Endothelial cell of umbilical vein (primary cell): ENCODE measurements around the gene DDX55. TPM values are rescaled to one million over a fixed set of nuclear protein-coding genes. Genes with fewer than 3 reads are reported as not detected.

Experiments used
- BruUV-seq: library from RNA; stranded (reverse); fragments of 400-500 nt; replicated peaks from 2 replicates; lab custom pipeline; 2021; lab: Mats Ljungman, UMichigan
- CTCF ChIA-PET: fragments of 300-600, 350-600 bp; sonication (Branson Sonifier 250); formaldehyde crosslinking; loops from one replicate; lab custom pipeline; 2021; ENCODE audit warnings: antibody characterized with exemption, inconsistent platforms; lab: Charles Lee
- POLR2A ChIA-PET: fragments of 300-600, 350-600 bp; sonication (Branson Sonifier 250); formaldehyde crosslinking; loops from one replicate; lab custom pipeline; 2021; ENCODE audit warnings: antibody characterized with exemption, inconsistent platforms; lab: Charles Lee
- DNase-seq: peaks from one replicate; pipeline ENCODE4 v3.0.0-alpha.2; 2011; ENCODE audit warnings: low read depth, low spot score
- FAIRE-seq: peaks from 2 replicates; lab custom pipeline; 2011; peaks lifted over from hg19 to GRCh38; lab: Jason Lieb, UNC
- H2AFZ ChIP-seq: 2 replicates; pipeline ENCODE4 v1.6.0; 2012; ENCODE audit warnings: low read depth, low read length, control low read depth, inconsistent platforms
- H3K27ac ChIP-seq: 2 replicates; pipeline ENCODE4 v1.5.1; 2011; ENCODE audit warnings: low read depth, mild to moderate bottlenecking, control low read depth, low read length, moderate library complexity; ENCODE audit not compliant: insufficient read depth
- H3K27me3 ChIP-seq, 2 experiments: 2 replicates each; pipeline versions ENCODE4 v1.6.0 to v1.6.1; 2011; ENCODE audit warnings: low read length in 2 of 2, mixed read lengths in 1 of 2; ENCODE audit not compliant: control insufficient read depth in 2 of 2, insufficient read depth in 2 of 2
- H3K36me3 ChIP-seq, 2 experiments: 2 replicates in 1 of 2; 3 replicates in 1 of 2; pipeline ENCODE4 v1.5.1; 2011; ENCODE audit warnings: low read length in 2 of 2, mild to moderate bottlenecking in 1 of 2, moderate library complexity in 1 of 2; ENCODE audit not compliant: control insufficient read depth in 2 of 2, insufficient read depth in 2 of 2; ENCODE audit errors: extremely low read depth in 1 of 2
- H3K4me1 ChIP-seq: 3 replicates; pipeline ENCODE4 v1.5.1; 2011; ENCODE audit warnings: mild to moderate bottlenecking, low read length; ENCODE audit not compliant: control insufficient read depth, insufficient read depth; ENCODE audit errors: extremely low read depth
- H3K4me2 ChIP-seq: 2 replicates; pipeline ENCODE4 v1.6.1; 2011; ENCODE audit warnings: low read length, control low read depth, mixed read lengths; ENCODE audit not compliant: insufficient read depth
- H3K4me3 ChIP-seq, 3 experiments: fragments of 200-600 bp in 1 of 3; sonication (generic), shearing (Covaris generic) in 1 of 3; replicated peaks in 1 of 3; 2 replicates each; pipeline ENCODE4 v1.5.1; 2011 to 2016; ENCODE audit warnings: control low read depth in 3 of 3, low read length in 3 of 3, mild to moderate bottlenecking in 2 of 3, inconsistent platforms in 1 of 3, low read depth in 1 of 3, moderate library complexity in 1 of 3; ENCODE audit not compliant: insufficient read depth in 1 of 3
- H3K79me2 ChIP-seq: 2 replicates; pipeline ENCODE4 v1.6.0; 2012; ENCODE audit warnings: low read length, inconsistent platforms; ENCODE audit not compliant: control insufficient read depth, insufficient read depth
- H3K9ac ChIP-seq: replicated peaks from 2 replicates; pipeline ENCODE3; 2011; ENCODE audit warnings: low read length, control low read depth; ENCODE audit not compliant: insufficient read depth; ENCODE audit errors: extremely low read depth
- H3K9me1 ChIP-seq: replicated peaks from 3 replicates; pipeline ENCODE4 v1.6.0; 2011; ENCODE audit warnings: mild to moderate bottlenecking, low read length; ENCODE audit not compliant: control insufficient read depth, insufficient read depth; ENCODE audit errors: extremely low read depth
- H3K9me3 ChIP-seq: replicated peaks from 2 replicates; pipeline ENCODE4 v1.5.1; 2012; ENCODE audit warnings: low read length, inconsistent platforms; ENCODE audit not compliant: control insufficient read depth, insufficient read depth
- H4K20me1 ChIP-seq: replicated peaks from 2 replicates; pipeline ENCODE3; 2011; ENCODE audit warnings: mild to moderate bottlenecking, low read length; ENCODE audit not compliant: control insufficient read depth, insufficient read depth; ENCODE audit errors: extremely low read depth
- EZH2 ChIP-seq: IDR thresholded peaks from 2 replicates; pipeline ENCODE4 v1.6.1; 2012; ENCODE audit warnings: borderline replicate concordance, low read depth, mild to moderate bottlenecking, moderate library complexity, low read length, inconsistent platforms; ENCODE audit not compliant: severe bottlenecking
- FOS ChIP-seq: IDR thresholded peaks from 2 replicates; pipeline ENCODE4 v1.6.1; 2011; ENCODE audit warnings: mild to moderate bottlenecking, low read length, moderate library complexity, borderline replicate concordance; ENCODE audit not compliant: insufficient read depth
- GATA2 ChIP-seq: IDR thresholded peaks from 2 replicates; pipeline ENCODE4 v1.7.0; 2011; ENCODE audit warnings: low read depth, mild to moderate bottlenecking, moderate library complexity, mixed read lengths, low read length; ENCODE audit not compliant: insufficient read length, insufficient read depth
- JUN ChIP-seq: IDR thresholded peaks from 2 replicates; pipeline ENCODE4 v1.6.1; 2011; ENCODE audit warnings: borderline replicate concordance, low read depth; ENCODE audit not compliant: insufficient read length, insufficient read depth
- MYC ChIP-seq: IDR thresholded peaks from one replicate; pipeline ENCODE4 v1.6.1; 2011; ENCODE audit warnings: mild to moderate bottlenecking, low read depth, low read length
- POLR2A ChIP-seq: IDR thresholded peaks from 2 replicates; pipeline ENCODE4 v1.6.1; 2012; ENCODE audit warnings: low read depth, mild to moderate bottlenecking, control low read depth, low read length
- POLR2AphosphoS5 ChIP-seq: IDR thresholded peaks from 2 replicates; pipeline ENCODE4 v1.6.1; 2012; ENCODE audit warnings: low read depth, mild to moderate bottlenecking, control low read depth, low read length, moderate library complexity; ENCODE audit not compliant: insufficient read depth
- dilution Hi-C: fragments of 300-500 bp; cut with MboI; formaldehyde crosslinking; loops from one replicate; pipeline ENCODE4 v1.15.0; 2019; ENCODE audit warnings: low sequenced_read_pairs; ENCODE audit not compliant: extremely low pct_ligation_motif_present
- intact Hi-C: fragments of 100-400 bp; cut with micrococcal nuclease; formaldehyde crosslinking; loops from one replicate; pipeline ENCODE4 v1.10.0; 2022
- polyA plus RNA-seq, 4 experiments: library from polyadenylated mRNA; depleted of rRNA in 3 of 4; stranded (reverse) in 3 of 4; unstranded in 1 of 4; fragments of >200 nt; gene quantifications; 2 replicates each; pipeline versions ENCODE4 v1.2.1 to v1.2.3, GENCODE V29; 2011 to 2012; ENCODE audit warnings: missing spikeins in 1 of 4
- total RNA-seq: library from RNA; stranded (reverse); gene quantifications from 2 replicates; pipeline ENCODE4 v1.2.3, GENCODE V29; 2021
- TF ChIP-seq, protein P1 (sequence below): IDR thresholded peaks from 2 replicates; pipeline ENCODE4 v1.6.1; 2011; ENCODE audit not compliant: insufficient read depth, insufficient read length
- TF ChIP-seq, protein P2 (sequence below), 2 donors: IDR thresholded peaks; 1 replicate in 1 of 2; 2 replicates in 1 of 2; pipeline ENCODE4 v1.5.1; 2011; ENCODE audit warnings: low read length in 2 of 2, mild to moderate bottlenecking in 2 of 2, moderate library complexity in 2 of 2, control low read depth in 1 of 2, inconsistent platforms in 1 of 2, low read depth in 1 of 2; ENCODE audit not compliant: insufficient read depth in 1 of 2; ENCODE audit errors: extremely low read depth in 1 of 2

Gene DDX55
- total and polyA plus RNA-seq, 2 donors (not counting 3 experiments of a cell fraction or from before 2014, with no cell fraction given), result 17.8 to 25.9 TPM

DNA sequence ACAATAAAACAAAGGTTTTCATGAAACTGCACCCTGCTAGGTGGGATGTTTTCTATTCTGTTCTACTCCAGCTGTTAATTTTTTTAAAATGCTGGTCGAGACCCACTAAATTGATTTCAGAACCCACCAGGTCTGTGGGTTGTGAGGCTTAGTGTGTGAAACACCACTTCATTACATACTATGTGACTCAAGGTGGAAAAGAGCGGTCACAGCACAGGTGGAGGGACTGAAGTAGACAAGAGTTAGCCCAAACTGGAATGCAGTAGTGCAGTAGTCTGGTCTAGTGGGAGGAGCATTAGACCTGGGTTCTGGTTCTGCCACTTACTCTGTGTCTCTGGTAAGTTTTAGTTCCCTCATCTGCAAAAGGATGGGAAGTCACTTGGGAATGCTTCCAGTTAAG lies 12.2 kb downstream of the DDX55 start:
- Histone ChIP-seq H3K79me2 (peaks cover 6% of the 10 kb centered on the region), H3K36me3 (peaks cover 31 to 40% of the 10 kb centered on the region in 2 experiments), H3K4me1 (no peaks in the 10 kb centered on the region), H3K27ac (no peak overlapping the region), H3K9me1 (no peaks in the 10 kb centered on the region), H3K4me2 (no peak overlapping the region), H3K27me3 (no peaks in the 10 kb centered on the region), H3K4me3 (no peak overlapping the region), H2AFZ (no peak overlapping the region), H4K20me1 (no peaks in the 10 kb centered on the region), H3K9ac (no peak overlapping the region), H3K9me3 (no peaks in the 10 kb centered on the region)
- dilution Hi-C loops (loop anchor here (25.0 kb wide), 1 partner anchor 327 kb away; no protein-coding TSS in a partner anchor), intact Hi-C loops (no loop called here)
- ChIA-PET POLR2A (no interaction called here), CTCF (interaction anchor here (1.6 kb wide), 1 partner anchor 10 kb away, joined by 3 read pairs; no protein-coding TSS in a partner anchor)
- no peak for DNase-seq
- no TSS peak for BruUV-seq
- FAIRE-seq, result no peak
- TF ChIP-seq GATA2, result no peak
- TF ChIP-seq, protein P1, sequence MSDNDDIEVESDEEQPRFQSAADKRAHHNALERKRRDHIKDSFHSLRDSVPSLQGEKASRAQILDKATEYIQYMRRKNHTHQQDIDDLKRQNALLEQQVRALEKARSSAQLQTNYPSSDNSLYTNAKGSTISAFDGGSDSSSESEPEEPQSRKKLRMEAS, result no peak
- TF ChIP-seq FOS, result no peak
- TF ChIP-seq JUN, result no peak
- TF ChIP-seq POLR2A, result no peak
- TF ChIP-seq, protein P2, sequence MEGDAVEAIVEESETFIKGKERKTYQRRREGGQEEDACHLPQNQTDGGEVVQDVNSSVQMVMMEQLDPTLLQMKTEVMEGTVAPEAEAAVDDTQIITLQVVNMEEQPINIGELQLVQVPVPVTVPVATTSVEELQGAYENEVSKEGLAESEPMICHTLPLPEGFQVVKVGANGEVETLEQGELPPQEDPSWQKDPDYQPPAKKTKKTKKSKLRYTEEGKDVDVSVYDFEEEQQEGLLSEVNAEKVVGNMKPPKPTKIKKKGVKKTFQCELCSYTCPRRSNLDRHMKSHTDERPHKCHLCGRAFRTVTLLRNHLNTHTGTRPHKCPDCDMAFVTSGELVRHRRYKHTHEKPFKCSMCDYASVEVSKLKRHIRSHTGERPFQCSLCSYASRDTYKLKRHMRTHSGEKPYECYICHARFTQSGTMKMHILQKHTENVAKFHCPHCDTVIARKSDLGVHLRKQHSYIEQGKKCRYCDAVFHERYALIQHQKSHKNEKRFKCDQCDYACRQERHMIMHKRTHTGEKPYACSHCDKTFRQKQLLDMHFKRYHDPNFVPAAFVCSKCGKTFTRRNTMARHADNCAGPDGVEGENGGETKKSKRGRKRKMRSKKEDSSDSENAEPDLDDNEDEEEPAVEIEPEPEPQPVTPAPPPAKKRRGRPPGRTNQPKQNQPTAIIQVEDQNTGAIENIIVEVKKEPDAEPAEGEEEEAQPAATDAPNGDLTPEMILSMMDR (IDR thresholded peaks at IDR 0.05; ENCODE audit: extremely low read depth in 1 of 2, insufficient read depth in 1 of 2, low read depth in 1 of 2, low read length in 2 of 2), result no peak
- no peak for TF ChIP-seq MYC
- no peak for TF ChIP-seq EZH2
- no peak for TF ChIP-seq POLR2AphosphoS5
